HG03354 (cell line): ENCODE data around the gene ORC2.
"Not testable (repeated sequence)": the region's sequence is repeated elsewhere in the genome, so short reads cannot be mapped to it uniquely, and the experiment has no call there.

Experiments used
- ATAC-seq: cut with Tn5 transposase; IDR thresholded peaks from one replicate; pipeline ENCODE4 v1.9.1; 2021; ENCODE audit warnings: mild to moderate bottlenecking; ENCODE audit not compliant: unreplicated experiment, poor library complexity, severe bottlenecking

The ORC2 gene

GRCh38 chr2:200943527-200944105, 19.8 kb downstream of the ORC2 start:
- ATAC-seq, result no peak

DNA sequence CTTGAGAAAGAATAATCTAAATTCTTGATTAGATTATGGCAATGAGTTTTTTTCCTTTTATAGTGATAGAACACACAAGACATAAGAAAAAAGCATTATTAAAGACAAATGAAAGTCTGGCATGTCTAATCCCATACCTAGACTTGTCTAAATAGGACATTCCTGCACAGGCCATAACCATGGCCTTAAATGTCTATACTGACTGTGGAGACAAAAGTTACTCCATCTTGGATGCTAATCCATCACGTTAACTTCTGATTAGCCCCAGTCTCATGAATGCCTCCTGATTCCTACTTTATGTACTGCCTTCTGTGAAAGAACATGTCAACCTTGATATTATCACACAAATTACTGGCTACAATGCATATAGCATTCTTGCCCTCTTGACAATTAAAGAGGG, 23.6 kb downstream of the ORC2 start:
- no peak for ATAC-seq

- no peak for ATAC-seq
Measured at GRCh38 chr2:200930947-200931626, 32.4 kb downstream of the ORC2 start.

GRCh38 chr2:200929334-200930249, 33.9 kb downstream of the ORC2 start:
- ATAC-seq, result no peak

DNA sequence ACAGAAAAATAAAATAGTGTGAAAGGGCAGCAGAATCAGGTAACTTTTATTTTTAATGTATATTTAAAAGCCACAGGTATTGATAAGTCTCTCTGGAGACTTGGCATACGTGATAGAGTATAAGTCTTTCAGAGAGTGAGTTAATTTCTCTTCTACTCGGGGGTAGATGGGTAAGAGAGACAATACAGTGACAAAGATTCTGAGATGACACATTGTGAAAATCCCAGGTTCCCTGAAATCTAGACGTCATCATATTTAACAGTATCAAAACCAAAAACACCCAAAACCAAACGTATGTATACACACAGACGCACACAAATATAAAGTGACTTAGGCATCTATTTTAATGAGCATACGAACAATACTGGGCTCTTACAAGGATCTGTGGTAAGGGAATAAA, 41.0 kb downstream of the ORC2 start:
- ATAC-seq, result no peak

DNA sequence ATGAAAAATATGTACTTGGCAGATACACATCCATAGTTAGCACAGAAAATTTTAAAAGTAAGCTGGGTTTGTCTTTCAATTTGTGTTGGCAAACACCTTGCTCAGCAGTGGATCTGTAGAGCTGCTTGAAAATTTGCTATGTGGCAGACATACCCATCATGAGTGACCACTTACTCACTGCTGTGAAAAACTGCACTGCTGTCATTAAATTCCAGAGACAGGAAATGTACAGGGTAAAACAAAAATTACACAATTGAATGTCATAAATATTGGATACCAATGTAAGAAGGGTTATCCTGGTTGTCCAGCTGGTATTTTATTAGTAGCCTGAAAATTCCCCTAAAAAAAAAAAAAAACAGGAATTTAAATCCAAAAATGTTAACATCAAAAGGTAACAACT, 49.8 kb downstream of the ORC2 start:
- ATAC-seq, result no peak

DNA sequence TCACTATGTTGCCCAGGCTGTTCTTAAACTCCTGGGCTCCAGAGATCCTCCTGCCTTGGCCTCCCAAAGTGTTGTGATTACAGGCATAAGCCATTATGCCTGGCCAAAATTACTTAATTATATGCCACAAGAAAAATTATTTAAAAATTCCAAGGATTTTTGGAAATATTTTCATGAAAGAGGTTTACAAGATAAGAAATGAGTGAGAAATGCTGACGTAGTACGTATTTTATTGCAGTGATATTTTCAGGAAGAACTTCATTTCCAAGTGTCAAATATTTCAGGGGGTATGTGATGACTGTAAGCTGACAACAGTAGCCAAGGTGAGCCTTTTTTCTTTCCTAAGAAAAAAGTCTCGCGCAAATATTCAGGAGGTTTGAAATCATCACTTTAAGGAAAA, 53.5 kb downstream of the ORC2 start:
- no peak for ATAC-seq

DNA sequence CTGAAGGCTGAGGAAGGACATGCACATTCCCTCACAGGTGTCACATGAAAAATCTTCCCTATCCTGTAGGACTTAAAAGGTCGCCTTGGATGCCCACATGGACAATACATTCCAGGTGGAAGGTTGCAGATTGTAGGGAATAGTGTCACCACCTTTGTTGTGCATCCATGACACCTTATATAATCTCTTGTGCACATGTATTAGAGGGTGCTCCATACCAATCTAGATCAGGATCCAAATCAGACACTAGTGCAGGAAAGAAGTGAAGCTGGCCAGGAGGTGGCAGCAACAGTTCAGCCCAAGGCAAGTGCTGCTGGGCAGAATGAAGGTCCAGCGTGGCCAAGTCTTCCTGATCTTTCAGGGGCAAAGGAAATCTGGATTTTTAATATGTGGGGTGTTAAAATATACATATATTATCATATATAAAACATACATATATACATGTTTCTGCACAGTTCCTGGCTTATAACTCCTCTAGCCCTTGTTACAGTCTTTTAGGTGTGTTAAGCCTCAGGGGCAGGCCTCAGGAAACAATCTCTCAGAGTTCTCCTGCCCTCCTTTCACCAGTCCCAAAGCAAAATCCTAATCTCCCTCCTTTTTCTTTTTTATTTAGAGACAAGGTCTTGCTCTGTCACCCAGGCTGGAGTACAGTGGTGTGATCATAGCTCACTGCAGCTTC, 57.7 kb downstream of the ORC2 start:
- peak; percentile 55 for ATAC-seq

DNA sequence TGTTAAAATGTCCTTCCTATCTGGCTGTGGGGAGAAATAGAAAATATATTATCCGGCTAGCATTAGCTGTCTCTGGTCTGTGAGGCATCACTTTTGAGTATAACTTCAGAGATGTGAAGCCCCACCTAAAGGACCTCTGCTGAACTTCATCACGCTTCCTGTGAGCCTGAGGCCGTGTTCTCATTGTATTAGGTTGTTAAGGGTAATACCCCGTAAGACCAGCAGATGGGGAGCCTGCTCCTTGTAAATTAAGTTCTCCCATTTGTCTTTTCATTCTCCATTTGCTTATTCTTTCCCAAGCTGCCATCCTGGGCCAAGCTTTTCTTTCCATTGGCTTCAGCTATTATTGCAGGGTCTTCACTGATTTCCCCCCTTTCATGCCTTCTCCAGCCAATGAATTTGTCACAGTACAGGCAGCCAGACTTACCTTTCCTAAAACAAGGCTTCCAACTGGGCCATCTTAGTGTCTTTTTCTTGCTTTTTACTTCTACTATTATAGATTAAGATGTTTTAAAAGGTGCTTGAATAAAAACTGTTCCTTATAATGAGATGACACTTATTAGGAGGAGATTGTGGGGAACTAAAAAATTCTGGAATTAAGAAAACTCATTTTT, 61.9 kb downstream of the ORC2 start:
- peak; percentile 100 for ATAC-seq

- no peak for ATAC-seq
Measured at GRCh38 chr2:200899482-200899881, 64.0 kb downstream of the ORC2 start.

GRCh38 chr2:200888704-200889625, 74.5 kb downstream of the ORC2 start, which contains the start of the genes NIF3L1 and PPIL3:
TSS of gene NIF3L1 (plus strand) at chr2:200889371. CDS start at chr2:200891944, 2,573 bp downstream.
TSS of gene PPIL3 (minus strand) at chr2:200889077. CDS start at chr2:200887615, 1,462 bp downstream.
- ATAC-seq, result peak; percentile 91

- ATAC-seq, result not testable (repeated sequence)
Measured at GRCh38 chr2:200881715-200882249, 81.7 kb downstream of the ORC2 start.

- ATAC-seq, result no peak
Measured at GRCh38 chr2:200878289-200878880, 85.1 kb downstream of the ORC2 start.

DNA sequence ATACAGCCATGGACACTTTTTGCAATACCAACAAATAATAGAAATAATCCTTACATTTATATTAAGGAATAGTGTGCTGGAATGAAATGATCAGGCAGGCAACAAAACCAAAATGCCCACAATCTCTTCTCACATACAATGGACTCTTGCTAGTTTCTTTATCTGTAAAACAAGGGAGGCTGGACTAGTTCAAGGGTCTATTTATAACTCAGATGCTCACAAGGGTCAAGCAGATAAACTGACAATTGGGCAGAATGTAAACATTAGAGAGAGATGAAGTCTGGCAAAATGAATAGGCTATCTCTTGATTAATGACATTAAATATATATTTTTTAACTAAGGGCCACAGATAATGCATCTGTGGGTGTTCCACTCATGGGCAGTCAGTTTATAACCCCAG, 86.0 kb downstream of the ORC2 start:
- ATAC-seq, result no peak

DNA sequence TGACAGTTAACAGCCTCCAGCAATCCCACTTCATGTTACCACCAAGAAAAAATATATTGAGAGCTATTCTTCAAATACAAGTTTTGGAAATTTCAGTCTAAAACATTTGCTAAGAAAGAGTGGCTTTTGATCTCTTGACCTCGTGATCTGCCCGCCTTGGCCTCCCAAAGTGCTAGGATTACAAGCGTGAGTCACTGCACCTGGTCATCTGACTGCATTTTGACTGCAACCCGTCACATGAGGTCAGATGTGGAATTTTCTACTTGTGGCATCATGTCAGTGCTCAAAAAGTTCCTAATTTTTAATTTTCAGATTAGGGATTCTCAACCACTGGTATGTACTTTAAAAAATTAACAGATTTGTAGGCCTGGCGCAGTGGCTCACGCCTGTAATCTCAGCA, 89.9 kb downstream of the ORC2 start:
- ATAC-seq, result no peak

- no peak for ATAC-seq
Measured at GRCh38 chr2:200871151-200871550, 92.3 kb downstream of the ORC2 start.

DNA sequence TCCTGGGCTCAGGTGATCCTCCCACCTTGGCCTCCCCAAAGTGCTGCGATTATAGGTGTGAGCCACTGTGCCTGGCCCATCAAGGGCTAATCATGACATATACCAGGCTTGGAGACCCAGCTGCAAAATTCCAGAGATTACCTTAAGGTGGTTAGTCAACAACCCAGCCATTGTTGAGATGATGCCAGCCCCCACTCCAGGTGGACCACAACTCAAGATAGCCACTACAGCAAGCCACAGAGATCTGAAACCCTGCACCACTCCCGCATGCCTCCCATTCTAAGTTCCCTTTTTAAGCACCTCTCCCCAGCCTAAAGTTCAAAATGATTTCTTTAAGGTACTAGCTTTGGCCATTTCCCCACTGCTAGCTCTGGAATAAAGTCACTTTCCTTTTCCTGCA, 94.4 kb downstream of the ORC2 start:
- ATAC-seq, result no peak
